ENCODE data around the gene MCTP2.

GRCh38 chr15:94287794-94288246 lies 56.5 kb downstream of the MCTP2 start:
- TF ChIP-seq ZNF274 (IDR thresholded peaks at IDR 0.05; ENCODE audit: low read depth, low read length) (no peak), YY1 (IDR thresholded peaks at IDR 0.05; ENCODE audit: insufficient read depth, insufficient read length) (no peak)
